ENCODE data around the gene DNTT.

The DNTT gene

DNA sequence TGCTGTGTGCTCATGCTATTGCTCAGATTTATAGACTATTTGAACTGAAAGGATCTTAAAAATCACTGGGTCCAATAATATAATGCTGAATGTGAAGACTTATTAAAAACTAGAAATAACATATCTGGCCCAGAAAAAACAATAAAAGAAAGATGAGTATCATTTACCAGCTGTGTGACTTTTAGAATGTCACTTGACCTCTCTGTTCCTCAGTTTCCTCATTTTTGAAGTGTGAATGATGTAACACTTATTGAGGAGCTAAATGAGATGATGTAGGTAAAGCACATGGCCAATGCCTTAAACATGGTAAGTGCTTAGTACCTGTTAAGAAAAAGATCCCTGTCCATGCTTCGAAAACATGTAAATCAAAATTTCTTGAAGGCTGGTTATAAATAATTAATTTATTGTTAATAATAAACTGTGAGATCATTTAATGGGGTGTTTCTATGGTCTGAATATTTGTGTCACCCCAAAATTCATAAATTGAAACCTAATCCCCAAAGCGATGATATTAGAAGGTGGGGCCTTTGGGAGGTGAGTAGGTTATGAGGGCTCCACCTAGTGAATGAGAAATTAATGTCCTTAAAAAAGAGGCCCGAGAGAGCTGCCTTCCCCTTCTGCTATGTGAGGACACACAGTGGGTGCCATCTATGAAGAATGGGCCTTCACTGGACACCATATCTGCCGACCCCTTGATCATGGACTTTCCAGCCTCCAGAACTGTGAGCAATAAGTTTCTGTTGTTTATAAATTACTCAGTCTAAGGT lies 13.0 kb downstream of the DNTT start:
- Mint-ChIP-seq H3K27me3 (ENCODE audit: low read depth) (peaks cover 8% of the 10 kb centered on the region), H3K36me3 (ENCODE audit: low read depth) (no peaks in the 10 kb centered on the region), H3K27ac (no peak overlapping the region), H3K4me1 (peaks cover 7% of the 10 kb centered on the region), H3K4me3 (no peak overlapping the region), H3K9me3 (no peaks in the 10 kb centered on the region)
- TF ChIP-seq CTCF (IDR thresholded peaks at IDR 0.05; ENCODE audit: unreplicated experiment in 3 of 3): no peak

DNA sequence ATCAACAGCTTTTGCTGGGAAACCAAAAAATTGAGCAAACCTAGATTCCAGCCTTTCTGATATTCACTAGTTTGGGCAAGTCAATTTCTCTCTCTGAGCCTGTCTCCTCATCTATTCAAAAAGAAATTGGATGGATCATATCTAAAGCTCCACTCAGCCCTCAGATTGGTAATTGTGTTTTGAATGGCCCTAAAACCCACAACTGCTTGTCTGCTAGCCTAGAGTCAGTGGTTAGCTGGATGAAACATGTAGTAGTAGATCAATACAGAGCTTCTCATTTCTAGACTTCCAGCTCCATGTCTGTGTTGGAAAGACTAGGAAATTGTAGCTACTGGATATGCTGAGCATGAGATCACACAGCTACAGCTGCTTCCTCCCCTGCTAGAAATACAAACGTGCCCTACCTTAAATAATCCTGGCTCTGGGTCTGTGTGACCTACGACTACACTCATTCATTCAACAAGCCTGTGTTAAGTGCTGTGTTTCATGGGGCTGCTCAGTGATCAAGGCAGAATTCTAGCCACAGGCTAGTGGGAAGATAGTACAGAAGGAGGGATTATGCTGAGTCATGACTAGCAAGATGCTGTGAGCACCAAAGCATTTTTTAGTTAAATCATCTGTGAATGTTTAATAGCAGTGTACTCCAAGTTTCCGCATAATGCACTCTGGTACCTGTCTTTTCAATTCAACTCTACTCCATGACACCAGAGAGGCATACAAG lies 15.7 kb downstream of the DNTT start:
- H3K27ac Mint-ChIP-seq: peak overlapping the region in 1 of 3 experiments; percentile 18
- H3K36me3 Mint-ChIP-seq (ENCODE audit: low read depth): no peaks in the 10 kb centered on the region
- TF ChIP-seq CTCF (IDR thresholded peaks at IDR 0.05; ENCODE audit: unreplicated experiment in 3 of 3): no peak
- no peak overlapping the region for H3K4me3 Mint-ChIP-seq
- peaks cover 3% of the 10 kb centered on the region for H3K27me3 Mint-ChIP-seq (ENCODE audit: low read depth)
- peaks cover 7% of the 10 kb centered on the region for H3K4me1 Mint-ChIP-seq
- H3K9me3 Mint-ChIP-seq: no peaks in the 10 kb centered on the region

- peaks cover 13% of the 10 kb centered on the region for H3K27me3 Mint-ChIP-seq (ENCODE audit: low read depth)
- no peaks in the 10 kb centered on the region for H3K36me3 Mint-ChIP-seq (ENCODE audit: low read depth)
- no peaks in the 10 kb centered on the region for H3K9me3 Mint-ChIP-seq
- no peak overlapping the region for H3K4me3 Mint-ChIP-seq
- H3K4me1 Mint-ChIP-seq: peaks cover 7% of the 10 kb centered on the region
- TF ChIP-seq CTCF (IDR thresholded peaks at IDR 0.05; ENCODE audit: unreplicated experiment in 3 of 3): no peak
- H3K27ac Mint-ChIP-seq: no peak overlapping the region
Observed at GRCh38 chr10:96321822-96322221, 17.6 kb downstream of the DNTT start.

GRCh38 chr10:96322275-96322674 lies 18.0 kb downstream of the DNTT start:
- Mint-ChIP-seq H3K9me3 (no peaks in the 10 kb centered on the region), H3K27me3 (ENCODE audit: low read depth) (peaks cover 13% of the 10 kb centered on the region), H3K4me3 (no peak overlapping the region), H3K27ac (no peak overlapping the region), H3K4me1 (peaks cover 7% of the 10 kb centered on the region), H3K36me3 (ENCODE audit: low read depth) (no peaks in the 10 kb centered on the region)
- TF ChIP-seq CTCF (IDR thresholded peaks at IDR 0.05; ENCODE audit: unreplicated experiment in 3 of 3): no peak

- TF ChIP-seq CTCF (IDR thresholded peaks at IDR 0.05; ENCODE audit: unreplicated experiment in 3 of 3): no peak
- H3K27ac Mint-ChIP-seq: no peak overlapping the region
- no peak overlapping the region for H3K4me3 Mint-ChIP-seq
- H3K4me1 Mint-ChIP-seq: peaks cover 7% of the 10 kb centered on the region
- no peaks in the 10 kb centered on the region for H3K9me3 Mint-ChIP-seq
- no peaks in the 10 kb centered on the region for H3K36me3 Mint-ChIP-seq (ENCODE audit: low read depth)
- peaks cover 13% of the 10 kb centered on the region for H3K27me3 Mint-ChIP-seq (ENCODE audit: low read depth)
Observed at GRCh38 chr10:96324447-96324846, 20.2 kb downstream of the DNTT start.

Data from nephron (organoid).